Measurements from ENCODE around the gene RAB11FIP5.
"Not testable (repeated sequence)": the region's sequence is repeated elsewhere in the genome, so short reads cannot be mapped to it uniquely, and the experiment has no call there.

Gene RAB11FIP5, protein sequence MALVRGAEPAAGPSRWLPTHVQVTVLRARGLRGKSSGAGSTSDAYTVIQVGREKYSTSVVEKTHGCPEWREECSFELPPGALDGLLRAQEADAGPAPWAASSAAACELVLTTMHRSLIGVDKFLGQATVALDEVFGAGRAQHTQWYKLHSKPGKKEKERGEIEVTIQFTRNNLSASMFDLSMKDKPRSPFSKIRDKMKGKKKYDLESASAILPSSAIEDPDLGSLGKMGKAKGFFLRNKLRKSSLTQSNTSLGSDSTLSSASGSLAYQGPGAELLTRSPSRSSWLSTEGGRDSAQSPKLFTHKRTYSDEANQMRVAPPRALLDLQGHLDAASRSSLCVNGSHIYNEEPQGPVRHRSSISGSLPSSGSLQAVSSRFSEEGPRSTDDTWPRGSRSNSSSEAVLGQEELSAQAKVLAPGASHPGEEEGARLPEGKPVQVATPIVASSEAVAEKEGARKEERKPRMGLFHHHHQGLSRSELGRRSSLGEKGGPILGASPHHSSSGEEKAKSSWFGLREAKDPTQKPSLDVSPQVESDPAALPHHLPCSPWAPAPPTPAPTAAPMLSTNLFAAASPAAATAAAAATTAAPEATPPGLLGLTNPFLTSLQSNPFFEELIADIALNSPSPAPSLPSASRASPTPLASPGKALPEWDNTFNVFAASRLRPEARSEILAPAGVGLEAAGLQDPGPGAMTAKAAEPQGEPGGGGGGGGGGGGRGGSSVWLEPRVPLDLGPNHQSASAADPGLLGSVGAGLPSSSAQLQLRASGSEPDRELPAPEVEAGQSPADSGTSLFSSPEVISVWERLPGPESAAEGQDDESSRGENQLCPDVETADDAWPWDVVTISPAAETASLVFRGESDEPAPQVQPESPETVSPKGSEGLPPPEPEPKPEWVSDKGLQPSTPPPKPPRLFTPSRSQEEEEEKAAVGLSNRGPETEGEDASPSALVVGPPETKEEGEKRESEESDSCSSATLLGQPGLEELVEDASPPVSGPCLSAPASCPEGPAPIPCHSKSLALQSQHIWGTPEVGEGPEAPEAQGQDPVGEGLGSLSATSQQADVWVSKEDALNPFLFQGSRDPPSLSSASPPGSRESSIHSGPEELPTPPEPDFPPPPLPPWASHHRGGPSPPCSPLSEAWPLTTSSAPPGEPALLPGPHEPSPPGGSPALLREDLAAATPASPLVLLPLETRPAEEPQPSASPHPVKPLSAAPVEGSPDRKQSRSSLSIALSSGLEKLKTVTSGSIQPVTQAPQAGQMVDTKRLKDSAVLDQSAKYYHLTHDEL (N-terminal part only)

DNA sequence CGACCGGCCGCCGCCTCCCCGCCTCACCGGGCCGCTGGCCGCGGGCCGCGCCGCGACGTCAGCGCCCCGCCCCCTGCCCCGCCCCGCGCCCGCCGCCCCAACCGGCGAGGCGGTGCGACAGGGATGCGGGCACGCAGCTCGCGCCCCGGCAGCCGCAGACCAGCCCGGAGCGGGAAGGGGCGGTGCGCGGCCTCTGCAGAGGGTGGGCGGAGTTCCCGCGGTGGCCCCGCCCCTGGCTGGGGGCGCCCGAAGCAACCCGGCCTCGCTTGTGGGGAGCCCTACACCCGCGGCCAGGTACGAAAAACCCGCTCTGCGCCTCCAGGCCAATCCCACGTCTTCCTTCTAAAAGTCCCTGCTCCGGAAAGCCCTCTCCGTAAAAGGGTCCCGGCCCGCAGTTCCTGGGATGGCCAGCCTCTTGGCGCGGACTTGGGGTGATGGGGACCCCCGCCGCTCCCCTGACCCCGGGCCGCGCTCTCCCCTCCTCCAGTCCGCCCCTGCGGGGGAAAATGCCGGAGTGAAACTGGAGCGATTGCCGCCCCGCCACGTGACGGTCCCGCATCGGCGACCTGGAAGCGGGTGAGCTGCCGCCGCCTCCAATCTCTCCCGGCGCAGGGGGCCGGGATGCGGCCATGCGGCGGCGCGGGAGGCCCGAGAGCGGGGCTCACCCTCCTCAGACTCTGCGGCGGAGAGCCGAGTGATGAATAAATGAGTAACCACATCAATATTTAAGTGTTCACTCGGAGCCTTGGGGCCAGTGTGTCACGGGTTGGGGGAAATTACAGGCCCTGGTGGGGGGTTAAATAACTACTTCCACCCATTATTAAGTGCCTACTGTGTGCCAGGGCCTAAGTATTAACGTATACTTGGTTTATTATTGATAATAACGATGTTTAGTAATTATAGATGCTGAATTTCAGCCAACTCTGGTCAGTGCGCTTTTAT is at the start of gene RAB11FIP5:
RAB11FIP5 (minus strand) TSS at position 36 of the 942 bp plus-strand sequence. CDS start 171 bp downstream, outside the sequence.
- DNase-seq: peak in 1 of 2 experiments; percentile 51

DNA sequence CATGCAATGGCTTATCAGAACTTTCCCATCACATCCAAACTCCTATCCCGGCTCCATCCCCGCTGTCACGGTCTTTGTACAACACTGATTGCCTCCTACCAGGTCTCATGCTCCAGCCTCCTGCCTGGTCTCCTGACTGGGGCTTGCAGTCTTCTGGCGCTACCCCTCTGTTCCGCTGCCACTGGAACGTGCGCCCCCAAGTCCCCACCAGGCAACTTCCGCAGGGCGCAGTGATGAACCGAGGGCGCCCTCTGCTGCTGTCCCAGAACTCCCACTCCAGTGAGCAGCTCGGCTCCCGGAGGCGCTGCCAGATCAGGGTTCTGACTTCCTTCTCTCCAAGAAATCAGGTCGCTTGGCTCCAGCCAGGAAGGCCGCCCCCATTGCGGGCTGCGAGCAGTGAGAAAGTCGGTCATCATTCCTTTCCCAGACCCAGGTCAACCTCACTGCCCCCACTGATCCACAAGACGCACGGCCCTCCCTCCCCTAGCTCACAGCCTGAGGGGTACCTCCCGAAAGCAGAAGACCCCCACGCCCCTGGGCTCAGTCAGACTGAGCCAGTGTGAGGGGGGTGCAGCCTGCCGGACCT is 43.9 kb upstream of the RAB11FIP5 start:
- DNase-seq: no peak

DNA sequence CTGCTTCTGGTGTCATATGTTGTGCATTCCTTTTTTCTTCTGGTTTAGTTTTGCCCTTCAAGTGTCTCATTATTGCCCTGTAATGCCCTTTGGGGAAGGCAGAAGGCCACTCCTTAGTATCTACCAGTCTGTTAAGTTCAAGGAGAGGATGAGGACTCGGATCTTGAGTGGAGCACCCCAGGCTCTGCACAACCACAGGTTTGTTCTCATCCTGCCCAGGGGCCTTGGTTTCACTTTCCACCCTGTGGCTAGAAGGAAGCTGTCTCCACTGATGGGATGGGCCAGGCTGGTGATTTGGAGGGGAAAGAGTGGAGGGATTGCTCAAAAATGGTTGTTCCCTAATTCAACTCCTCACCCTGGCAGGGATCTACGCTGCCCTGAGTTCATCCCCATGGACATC is 30.2 kb upstream of the RAB11FIP5 start:
- DNase-seq: no peak

DNA sequence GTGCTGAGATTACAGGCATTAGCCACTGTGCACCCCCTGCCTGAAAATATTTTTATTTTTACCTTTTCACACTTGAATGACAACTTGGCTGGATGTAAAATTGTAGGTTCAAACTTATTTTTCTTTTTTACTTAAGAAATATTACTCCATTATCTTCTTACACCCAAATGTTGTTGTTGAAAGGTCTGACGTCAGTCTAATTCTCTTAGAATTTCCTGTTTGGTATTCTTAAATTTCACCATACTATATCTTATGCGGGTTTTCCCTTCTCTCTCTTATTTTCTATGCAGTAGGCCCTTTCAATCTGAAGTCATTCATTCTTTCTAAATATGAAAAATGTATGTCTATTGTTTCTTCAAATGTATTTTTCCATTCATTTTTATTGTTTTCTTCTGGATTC is 29.1 kb upstream of the RAB11FIP5 start:
- DNase-seq: no peak

DNA sequence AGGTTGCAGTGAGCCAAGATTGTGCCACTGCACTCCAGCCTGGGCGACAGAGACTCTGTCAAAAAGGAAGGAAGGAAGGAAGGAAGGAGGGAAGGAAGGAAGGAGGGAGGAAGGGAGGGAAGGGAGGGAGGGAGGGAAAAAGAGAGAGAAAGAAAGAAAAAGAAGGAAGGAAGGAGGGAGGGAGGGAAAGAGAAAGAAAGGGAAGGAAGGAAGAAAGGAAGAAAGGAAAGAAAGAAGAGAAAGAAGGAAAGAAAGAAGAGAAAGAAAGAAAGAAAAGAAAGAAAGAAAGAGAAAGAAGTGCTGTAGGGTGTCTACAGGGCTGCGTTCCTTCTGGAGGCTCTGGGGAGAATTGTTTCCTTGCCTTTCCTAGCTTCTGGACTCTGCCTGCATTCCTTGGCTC is 22.5 kb upstream of the RAB11FIP5 start:
- DNase-seq: no peak

DNA sequence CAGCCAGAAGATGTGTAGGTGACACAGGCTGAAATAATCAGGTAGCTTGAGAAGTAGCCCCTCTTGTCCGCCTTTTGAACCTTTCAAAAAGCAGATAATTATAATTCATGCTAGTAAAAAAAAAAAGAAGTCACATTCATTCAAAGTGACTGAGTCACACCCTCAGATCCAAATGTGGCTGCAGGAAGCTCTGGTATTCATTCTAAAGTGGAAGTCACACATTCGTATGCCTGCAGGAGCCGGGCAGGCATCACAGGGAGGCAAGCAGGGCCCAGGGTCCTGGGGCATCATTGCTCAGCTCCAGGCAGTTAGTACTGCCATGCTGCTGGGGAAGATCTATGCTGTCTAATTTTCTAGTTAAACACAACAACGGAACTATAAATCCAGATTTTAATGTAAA is 21.7 kb upstream of the RAB11FIP5 start:
- no peak for DNase-seq

DNA sequence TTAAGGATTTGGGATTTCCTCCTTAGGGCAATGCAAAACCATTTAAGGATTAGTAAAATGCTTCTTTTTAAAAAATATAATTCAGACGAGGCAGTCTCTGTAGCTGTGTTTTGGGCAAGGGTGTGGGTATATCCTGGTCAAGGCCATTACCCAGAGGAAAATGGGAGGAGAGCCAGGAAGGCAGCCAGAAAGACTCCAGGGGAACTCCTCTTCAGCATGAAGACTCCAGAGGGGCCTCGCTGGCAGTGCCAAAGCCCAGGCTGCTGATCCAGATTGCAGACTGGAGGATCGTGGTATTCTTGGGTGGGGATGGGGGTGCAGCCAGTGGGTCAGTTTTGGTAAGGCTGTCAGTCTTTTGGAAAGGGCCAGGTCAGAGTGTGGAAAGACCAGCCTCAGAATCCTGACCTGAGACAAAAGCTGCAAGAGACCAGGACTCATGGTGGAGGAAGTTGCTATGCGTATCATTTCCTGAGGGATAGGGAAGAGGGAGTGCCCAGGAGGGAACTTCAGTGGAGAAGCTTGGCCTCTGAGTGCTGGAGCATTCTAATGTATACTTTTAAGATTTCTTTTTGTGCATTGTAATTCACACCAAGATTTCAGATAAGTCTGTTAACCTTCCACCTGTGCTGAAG is 20.9 kb upstream of the RAB11FIP5 start:
- no peak for DNase-seq

DNA sequence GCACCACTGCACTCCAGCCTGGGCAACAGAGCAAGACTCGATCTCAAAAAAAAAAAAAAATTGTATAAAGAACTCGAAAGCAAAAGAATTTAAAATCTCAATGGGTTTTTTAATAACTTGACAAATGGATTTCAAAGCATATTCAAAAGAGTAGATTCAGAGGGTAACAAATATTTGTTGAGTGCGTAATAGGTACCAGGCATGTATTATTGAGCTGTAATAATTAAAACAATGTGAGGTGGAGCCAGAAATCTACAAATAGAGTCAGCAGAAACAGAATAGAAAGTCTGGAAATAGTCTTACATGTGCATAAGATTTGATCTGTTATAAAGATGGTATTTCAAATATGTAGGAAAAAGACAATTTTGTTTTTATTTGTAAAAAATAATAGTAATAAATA is 19.1 kb upstream of the RAB11FIP5 start:
- DNase-seq: no peak

DNA sequence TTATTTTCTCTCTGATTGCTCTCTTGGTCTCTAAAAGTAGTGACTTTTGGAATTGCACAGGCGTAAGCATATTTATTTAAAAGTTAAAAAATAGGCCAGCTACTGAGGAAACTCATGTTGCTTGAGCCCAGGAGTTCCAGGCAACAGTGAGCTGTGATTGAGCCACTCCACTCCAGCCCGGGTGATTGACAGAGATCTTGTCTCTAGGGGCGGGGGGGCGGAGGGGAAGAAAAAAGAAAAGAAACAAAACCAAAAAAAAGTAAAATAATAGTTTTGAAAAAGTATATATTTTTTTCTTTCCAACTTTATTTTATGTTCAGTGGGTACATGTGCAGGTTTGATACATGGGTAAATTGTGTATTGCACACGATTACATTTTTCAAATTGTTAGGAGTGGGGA is 18.0 kb upstream of the RAB11FIP5 start:
- DNase-seq: no peak

DNA sequence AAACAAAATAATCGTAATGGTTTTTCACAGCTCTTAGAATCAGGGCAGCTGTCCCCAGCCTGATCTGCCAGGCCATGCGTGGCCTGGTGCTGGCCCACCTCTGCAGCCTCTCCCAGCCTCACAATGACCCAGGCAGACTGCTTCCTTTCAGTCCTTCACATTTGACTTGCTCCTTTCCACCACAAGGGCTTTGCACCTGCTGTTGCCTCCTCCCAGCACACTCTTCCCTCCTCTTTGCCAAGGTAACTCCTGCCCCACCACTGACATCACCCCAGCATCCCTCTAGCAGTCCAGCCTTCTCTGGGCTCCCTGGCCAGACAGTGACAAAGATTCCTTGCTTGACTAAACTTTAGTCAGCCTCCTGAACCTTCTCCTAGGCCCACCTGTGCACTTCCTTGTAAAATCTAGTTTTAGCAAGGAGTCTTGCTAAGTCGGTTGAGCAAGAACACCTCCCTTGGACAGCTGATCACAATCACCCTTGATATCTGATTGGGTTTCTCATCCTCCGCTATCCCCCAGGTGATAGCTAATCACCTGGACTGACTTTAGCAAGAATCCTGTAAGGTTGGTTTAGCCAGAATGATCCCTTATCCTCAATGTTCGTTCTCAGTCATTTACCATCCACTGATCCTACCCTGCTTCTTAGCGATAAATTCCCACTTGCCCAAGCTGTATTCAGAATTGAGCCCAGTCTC is 16.2 kb upstream of the RAB11FIP5 start:
- DNase-seq: no peak

DNA sequence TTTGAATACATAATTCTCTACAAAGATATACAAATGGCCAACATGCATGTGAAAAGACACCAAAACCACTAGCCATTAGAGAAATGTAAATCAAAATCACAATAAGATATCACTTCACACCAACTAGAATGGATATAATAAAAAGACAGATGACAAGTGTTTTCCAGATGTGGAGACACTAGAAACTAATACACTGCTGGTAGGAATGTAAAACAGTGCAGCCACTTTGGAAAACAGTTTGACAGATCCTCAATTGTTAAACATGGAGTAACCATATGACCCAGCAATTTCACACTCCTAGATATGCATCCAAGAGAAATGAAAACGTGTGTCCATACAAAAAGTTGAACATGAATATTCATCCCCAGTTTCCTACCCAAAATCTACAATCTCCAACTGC is 9.8 kb upstream of the RAB11FIP5 start:
- no peak for DNase-seq

DNA sequence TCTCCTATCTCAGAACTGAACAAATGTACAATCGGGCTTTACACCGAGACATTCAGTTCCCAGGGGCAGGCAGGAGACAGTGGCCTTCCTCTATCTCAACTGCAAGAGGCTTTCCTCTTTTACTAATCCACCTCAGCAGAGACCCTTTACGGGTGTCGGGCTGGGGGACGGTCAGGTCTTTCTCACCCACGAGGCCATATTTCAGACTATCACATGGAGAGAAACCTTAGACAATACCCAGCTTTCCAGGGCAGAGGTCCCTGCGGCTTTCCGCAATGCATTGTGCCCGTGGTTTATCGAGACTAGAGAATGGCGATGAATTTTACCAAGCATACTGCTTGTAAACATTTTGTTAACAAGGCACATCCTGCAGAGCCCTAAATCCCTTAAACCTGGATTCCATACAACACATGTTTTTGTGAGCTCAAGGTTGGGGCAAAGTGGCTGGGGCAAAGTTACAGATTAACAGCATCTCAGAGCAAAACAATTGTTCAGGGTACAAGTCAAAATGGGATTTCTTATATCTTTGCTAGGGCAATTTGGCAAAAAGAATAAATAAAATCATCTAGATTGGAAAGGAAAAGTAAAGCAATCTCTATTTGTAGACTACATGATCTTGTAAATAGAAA is 7.0 kb upstream of the RAB11FIP5 start:
- DNase-seq: not testable (repeated sequence)

DNA sequence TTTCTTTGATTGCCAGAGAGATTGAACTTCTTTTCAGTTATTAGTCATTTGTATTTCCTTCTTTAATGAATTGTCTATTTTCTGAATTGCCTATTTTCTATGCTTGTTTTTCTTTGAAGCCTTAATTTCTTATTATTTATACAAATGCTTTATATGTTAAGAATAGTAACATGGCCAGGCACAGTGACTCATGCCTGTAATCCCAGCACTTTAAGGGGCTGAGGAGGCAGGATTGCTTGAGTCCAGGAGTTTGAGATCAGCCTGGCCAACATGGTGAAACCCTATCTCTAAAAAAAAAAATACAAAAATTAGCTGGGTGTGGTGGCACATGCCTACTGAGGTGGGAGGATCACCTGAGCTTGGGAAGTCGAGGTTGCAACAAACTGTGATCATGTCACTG is 4.7 kb upstream of the RAB11FIP5 start:
- DNase-seq: no peak

DNA sequence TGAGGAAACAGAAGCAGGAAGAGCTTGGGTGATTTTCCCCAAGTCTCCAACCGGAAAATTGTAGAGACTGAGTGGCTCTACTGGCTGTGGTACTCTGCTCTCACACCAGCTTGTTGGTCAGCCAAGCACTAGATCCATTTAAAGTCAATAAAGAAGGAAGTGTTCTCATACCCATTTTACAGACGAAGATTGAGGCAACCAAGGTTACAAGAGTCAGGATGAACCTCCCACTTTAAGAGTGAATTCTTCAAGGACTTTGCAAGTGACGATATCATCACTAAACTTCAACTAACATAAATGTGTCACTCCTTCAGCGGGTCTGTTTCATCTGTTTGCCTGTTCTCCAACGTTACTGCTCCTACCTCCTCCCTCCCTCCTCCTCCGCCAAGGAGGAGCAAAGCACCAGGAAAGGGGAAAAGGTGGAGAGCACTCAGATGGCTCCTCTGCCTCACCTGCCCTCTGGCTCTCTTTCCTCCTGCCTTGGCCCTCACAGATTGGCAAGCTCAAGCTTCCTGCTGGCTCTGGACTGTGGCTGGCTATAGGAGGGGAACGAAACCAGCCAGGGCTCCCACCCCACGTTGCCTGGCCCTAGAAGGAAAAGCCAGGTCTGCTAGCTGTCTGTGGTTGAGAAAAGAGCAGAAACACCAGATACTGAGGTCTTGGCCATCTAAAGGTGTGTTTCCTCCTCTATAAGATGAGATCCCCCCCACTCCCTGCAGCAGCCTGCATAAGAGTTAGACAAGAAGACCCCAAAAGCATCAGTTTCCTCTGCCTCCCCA is 3.6 kb upstream of the RAB11FIP5 start:
- DNase-seq: no peak

DNA sequence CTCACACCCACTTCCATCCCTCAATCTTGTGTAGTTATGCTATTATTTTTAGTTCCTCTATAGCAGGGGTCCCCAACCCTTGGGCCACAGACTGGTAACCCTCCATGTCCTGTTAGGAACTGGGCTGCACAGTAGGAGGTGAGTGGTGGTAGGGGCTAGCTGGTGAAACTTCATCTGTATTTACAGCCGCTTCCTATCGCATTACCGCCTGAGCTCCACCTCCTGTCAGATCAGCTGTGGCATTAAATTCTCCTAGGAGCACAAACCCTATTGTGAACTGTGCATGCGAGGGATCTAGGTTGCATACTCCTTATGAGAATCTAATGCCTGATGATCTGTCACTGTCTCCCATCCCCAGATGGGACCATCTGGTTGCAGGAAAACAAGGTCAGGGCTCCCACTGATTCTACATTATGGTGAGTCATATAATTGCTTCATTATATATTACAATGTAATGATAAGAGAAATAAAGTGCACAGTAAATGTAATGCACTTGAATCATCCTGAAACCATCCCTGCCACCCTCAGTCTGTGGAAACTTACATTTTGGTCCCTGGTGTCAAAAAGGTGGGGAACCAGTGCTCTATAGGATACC is 1.6 kb upstream of the RAB11FIP5 start:
- DNase-seq: no peak

DNA sequence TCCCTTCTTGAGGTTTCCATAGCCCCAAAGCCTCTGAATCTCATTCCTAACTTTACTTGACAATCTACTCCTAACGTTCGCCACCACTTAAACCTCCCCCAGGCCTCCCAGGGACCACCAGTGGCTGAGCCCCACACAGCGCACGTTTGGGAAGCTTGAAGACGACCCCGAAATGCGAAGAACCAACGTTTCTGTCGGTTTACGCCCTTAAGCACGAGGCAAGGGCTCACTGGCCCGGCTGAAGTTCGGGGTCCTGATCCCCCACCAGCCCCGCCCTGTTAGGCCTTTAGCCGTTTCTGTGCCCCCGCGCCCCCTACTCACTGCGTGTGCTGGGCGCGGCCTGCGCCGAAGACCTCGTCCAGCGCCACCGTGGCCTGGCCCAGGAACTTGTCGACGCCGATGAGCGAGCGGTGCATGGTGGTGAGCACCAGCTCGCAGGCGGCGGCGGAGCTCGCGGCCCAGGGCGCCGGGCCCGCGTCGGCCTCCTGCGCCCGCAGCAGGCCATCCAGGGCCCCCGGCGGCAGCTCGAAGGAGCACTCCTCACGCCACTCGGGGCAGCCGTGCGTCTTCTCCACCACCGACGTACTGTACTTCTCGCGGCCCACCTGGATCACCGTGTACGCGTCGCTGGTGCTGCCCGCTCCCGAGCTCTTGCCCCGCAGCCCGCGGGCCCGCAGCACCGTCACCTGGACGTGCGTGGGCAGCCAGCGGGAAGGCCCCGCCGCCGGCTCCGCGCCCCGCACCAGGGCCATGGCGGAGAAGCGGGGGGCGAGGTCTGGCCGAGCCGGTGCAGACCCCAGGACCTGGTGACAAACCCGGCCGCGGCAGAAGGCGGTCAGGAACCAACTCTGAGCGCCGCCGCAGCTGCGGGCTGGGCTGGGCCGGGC is 479 bp downstream of the RAB11FIP5 start:
- no peak for DNase-seq

Measured in cerebellar nuclear complex (tissue), 1 donor.